Measurements from ENCODE around the gene CASP7. TPM values are rescaled to one million over a fixed set of nuclear protein-coding genes. Genes with fewer than 3 reads are reported as not detected.

CASP7 gene
- total RNA-seq, 2 experiments from 2014 or later, result 14.8 to 16.5 TPM

DNA sequence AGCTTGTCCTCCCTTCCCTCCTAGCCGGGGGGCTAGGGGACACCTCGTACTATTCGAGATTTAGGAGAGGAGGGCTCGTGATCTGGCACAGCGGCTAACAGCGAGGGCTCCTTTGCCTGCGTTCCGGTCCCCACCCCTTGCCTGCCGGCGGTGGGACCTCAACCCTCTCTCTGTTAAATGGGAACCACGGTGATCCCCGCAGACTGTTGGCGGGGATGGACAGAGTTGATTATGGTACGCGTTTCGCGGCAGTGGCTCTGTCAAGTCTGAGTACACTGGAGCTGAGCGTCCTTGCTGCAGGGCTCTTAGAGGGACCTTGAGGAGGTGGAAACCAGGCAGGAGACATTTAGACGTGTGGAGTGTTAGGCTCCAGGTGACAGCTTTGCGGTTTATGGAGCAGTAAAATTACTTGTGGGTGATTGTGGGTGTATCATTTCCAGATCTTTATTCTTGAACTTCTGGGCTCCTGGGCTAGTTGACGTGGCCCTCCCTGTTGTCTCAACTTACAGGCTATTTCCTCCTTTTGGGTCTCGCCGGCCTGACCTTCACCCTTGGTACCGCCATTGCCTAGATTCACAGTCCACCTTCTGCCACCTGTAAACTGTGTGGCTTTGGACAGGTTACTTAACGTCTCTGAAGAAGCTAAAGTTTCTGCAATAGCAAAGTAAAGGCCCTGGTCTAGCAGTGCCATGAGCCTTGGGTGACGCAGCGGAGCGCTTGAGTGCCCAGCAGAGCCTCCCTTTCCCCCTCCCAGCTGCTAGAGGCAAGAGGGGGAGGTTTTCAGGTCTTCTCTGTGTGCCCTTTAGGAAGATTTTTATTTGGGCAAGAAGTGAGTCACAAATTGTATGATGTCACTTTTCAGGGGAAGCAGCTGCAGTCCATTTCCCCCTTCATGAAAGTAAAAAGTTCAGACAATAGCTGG lies 739 bp downstream of the CASP7 start:
- BruUV-seq (replicated peaks), result no TSS peak

DNA sequence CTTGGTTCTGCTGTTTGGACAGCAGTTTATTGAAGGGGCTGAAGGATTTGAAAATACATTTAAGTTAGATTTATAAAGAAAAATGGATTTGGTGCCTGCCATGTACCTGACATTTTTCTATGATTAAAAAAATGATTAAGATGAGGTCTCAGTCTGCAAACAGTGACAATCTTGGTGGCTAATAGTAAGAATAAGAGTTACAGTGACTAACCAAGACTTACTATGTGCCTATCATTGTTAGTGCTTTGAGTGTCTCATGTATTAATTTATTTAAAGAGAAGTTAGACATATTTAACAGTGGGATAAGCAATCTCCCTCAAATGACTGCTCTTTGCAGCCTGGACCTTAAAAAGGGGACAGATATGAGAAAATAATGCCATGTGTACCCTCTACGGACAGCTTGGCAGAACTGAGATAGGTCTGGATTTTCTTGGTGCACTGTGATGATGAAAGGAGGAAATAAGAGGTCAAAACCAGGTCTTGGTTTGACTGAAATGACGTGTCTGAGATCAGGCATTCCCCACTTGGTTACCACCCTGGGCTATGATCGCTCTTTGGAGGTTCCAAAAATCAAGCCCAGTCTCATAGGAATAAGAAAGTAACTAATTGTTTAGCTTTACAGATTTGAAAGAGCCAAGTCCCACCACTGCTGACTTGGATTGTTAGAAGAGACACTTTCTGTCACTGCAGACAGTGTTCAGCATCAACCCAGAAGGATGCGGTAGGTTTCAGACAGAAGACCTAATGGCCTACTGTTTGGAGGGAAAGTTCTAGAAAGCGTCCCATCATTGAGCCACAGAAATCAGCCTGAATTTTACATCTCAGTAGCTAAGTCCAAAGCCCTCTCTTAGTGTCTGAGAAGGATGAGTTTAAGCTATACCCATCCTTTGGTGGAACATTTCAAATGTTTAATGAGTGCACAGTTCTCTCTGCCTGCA lies 2.1 kb downstream of the CASP7 start:
- peaks cover 20% of the 10 kb centered on the region for H3K4me1 ChIP-seq (ENCODE audit: insufficient read depth, low read length, poor library complexity, severe bottlenecking)
- H3K9me3 ChIP-seq (ENCODE audit: low read length), result peaks cover 23% of the 10 kb centered on the region; the same call in 1 of the 2 replicates
- H3K4me2 ChIP-seq (ENCODE audit: low read length), result peak overlapping the region; percentile 92
- peak overlapping the region; percentile 95 for H3K4me3 ChIP-seq (ENCODE audit: low read depth, low read length, poor library complexity, severe bottlenecking)
- H3K9me2 ChIP-seq (ENCODE audit: insufficient read depth, low read length), result no peaks in the 10 kb centered on the region
- DNase-seq (ENCODE audit: low spot score), result no peak
- H2AFZ ChIP-seq (ENCODE audit: low read length), result no peak overlapping the region
- intact Hi-C loops (cut with micrococcal nuclease; ENCODE audit: unreplicated experiment), result loop anchor here (5.0 kb wide), 1 partner anchor 175 kb away; no protein-coding TSS in a partner anchor
- ChIA-PET CTCF (ENCODE audit: unreplicated experiment) (no interaction called here), POLR2A (interaction anchor here (0.6 to 3.2 kb wide), 3 partner anchors 17 to 361 kb away, joined by 3 to 11 read pairs (median 4); no protein-coding TSS in a partner anchor)
- no peak overlapping the region for H3K27ac ChIP-seq (ENCODE audit: low read depth, low read length, poor library complexity, severe bottlenecking)
- no peaks in the 10 kb centered on the region for H4K20me1 ChIP-seq (ENCODE audit: insufficient read depth, low read length)
- TSS peak; percentile 32 for BruUV-seq (replicated peaks)
- H3K36me3 ChIP-seq (ENCODE audit: insufficient read depth, low read length), result peaks cover 11% of the 10 kb centered on the region
- TF ChIP-seq CTCF (conservative IDR thresholded peaks at IDR 0.05; ENCODE audit: low read length), result no peak
- TF ChIP-seq EZH2phosphoT487 (IDR thresholded peaks at IDR 0.05; ENCODE audit: borderline replicate concordance, low read depth, low read length), result no peak
- H3K79me2 ChIP-seq (ENCODE audit: insufficient read depth, low read depth, low read length), result peaks cover 21% of the 10 kb centered on the region; the same call in 1 of the 2 replicates

More for the DNA sequence above, 739 bp downstream of the CASP7 start:
- Histone ChIP-seq H4K20me1 (ENCODE audit: insufficient read depth, low read length) (no peaks in the 10 kb centered on the region), H3K79me2 (ENCODE audit: insufficient read depth, low read depth, low read length) (peaks cover 21% of the 10 kb centered on the region; the same call in 1 of the 2 replicates), H3K4me3 (ENCODE audit: low read depth, low read length, poor library complexity, severe bottlenecking) (peak overlapping the region; percentile 95), H3K9me3 (ENCODE audit: low read length) (peaks cover 12% of the 10 kb centered on the region; the same call in 1 of the 2 replicates), H3K4me1 (ENCODE audit: insufficient read depth, low read length, poor library complexity, severe bottlenecking) (peaks cover 20% of the 10 kb centered on the region), H3K36me3 (ENCODE audit: insufficient read depth, low read length) (peaks cover 8% of the 10 kb centered on the region), H3K9me2 (ENCODE audit: insufficient read depth, low read length) (no peaks in the 10 kb centered on the region), H2AFZ (ENCODE audit: low read length) (peak overlapping the region; percentile 93), H3K27ac (ENCODE audit: low read depth, low read length, poor library complexity, severe bottlenecking) (peak overlapping the region; percentile 44), H3K4me2 (ENCODE audit: low read length) (peak overlapping the region; percentile 92)
- ChIA-PET POLR2A (interaction anchor here (0.6 to 3.2 kb wide), 5 partner anchors 9 to 816 kb away, joined by 3 to 11 read pairs (median 3); no protein-coding TSS in a partner anchor), CTCF (ENCODE audit: unreplicated experiment) (no interaction called here)
- TF ChIP-seq CTCF (conservative IDR thresholded peaks at IDR 0.05; ENCODE audit: low read length), result no peak
- peak; percentile 48 for DNase-seq (ENCODE audit: low spot score)
- intact Hi-C loops (cut with micrococcal nuclease; ENCODE audit: unreplicated experiment), result loop anchor here (5.0 kb wide), 1 partner anchor 177 kb away; no protein-coding TSS in a partner anchor
